Inflammatory macrophage treated with lipopolysaccharide for 1 hour (primary cell): ENCODE measurements around the gene C20orf144.

Source experiments
- DNase-seq, 2 donors: peaks; one replicate each; pipeline ENCODE4 v3.0.0-alpha.2; 2020 to 2022

Gene C20orf144

GRCh38 chr20:33650111-33650752 is 11.9 kb upstream of the C20orf144 start:
- no peak for DNase-seq

- DNase-seq = no peak
Observed at GRCh38 chr20:33650753-33651561, 11.2 kb upstream of the C20orf144 start.

- DNase-seq = no peak
Observed at GRCh38 chr20:33651562-33652048, 10.5 kb upstream of the C20orf144 start.

GRCh38 chr20:33653218-33653899 is 8.8 kb upstream of the C20orf144 start:
- DNase-seq = peak in 1 of 2 donors; percentile 18

GRCh38 chr20:33653900-33654596 is 8.1 kb upstream of the C20orf144 start:
- no peak for DNase-seq

- no peak for DNase-seq
Observed at GRCh38 chr20:33654680-33655161, 7.4 kb upstream of the C20orf144 start.

GRCh38 chr20:33655164-33655563 is 7.0 kb upstream of the C20orf144 start:
- DNase-seq = no peak

- DNase-seq = no peak
Observed at GRCh38 chr20:33656010-33656782, 5.9 kb upstream of the C20orf144 start.

GRCh38 chr20:33656783-33657703 is 5.1 kb upstream of the C20orf144 start:
- no peak for DNase-seq

GRCh38 chr20:33657704-33658095 is 4.4 kb upstream of the C20orf144 start:
- no peak for DNase-seq

GRCh38 chr20:33658510-33658909 is 3.6 kb upstream of the C20orf144 start:
- no peak for DNase-seq

GRCh38 chr20:33658929-33659328 is 3.2 kb upstream of the C20orf144 start:
- no peak for DNase-seq

GRCh38 chr20:33659341-33660034 is 2.6 kb upstream of the C20orf144 start:
- DNase-seq = no peak

GRCh38 chr20:33660035-33660684 is 2.0 kb upstream of the C20orf144 start:
- no peak for DNase-seq

- DNase-seq = no peak
Observed at GRCh38 chr20:33660685-33661058, 1.5 kb upstream of the C20orf144 start.

- peak; percentile 51 to 74 for DNase-seq
Observed at GRCh38 chr20:33663161-33664084, 1.3 kb downstream of the C20orf144 start.

- no peak for DNase-seq
Observed at GRCh38 chr20:33664085-33664761, 2.1 kb downstream of the C20orf144 start.

GRCh38 chr20:33664762-33665144 is 2.6 kb downstream of the C20orf144 start:
- DNase-seq = no peak
